Right renal cortex interstitium (tissue), 3 donors: Measurements from ENCODE around the gene OR5D13. TPM values are rescaled to one million over a fixed set of nuclear protein-coding genes. Genes with fewer than 3 reads are reported as not detected.

ENCODE experiments used
- DNase-seq, 3 donors: peaks; one replicate each; pipeline ENCODE4 v3.0.0-alpha.2; 2013; ENCODE audit warnings: low read depth in 3 of 3, low spot score in 2 of 3
- polyA plus RNA-seq, 3 donors: library from polyadenylated mRNA; unstranded; fragments of 120-200 nt; gene quantifications; one replicate each; pipeline ENCODE4 v1.2.1, GENCODE V29; 2013; ENCODE audit not compliant: insufficient read length in 3 of 3

The OR5D13 gene
- not detected for polyA plus RNA-seq

GRCh38 chr11:55773138-55773537 is at the start of gene OR5D13:
Gene OR5D13, plus strand, starts transcription at chr11:55773438. Its CDS starts 0 bp downstream, at chr11:55773438.
- DNase-seq: no peak

- DNase-seq: no peak
These were observed 46.4 kb upstream of the OR5D13 start for GRCh38 chr11:55726715-55727324.

- no peak for DNase-seq
These were observed 40.3 kb upstream of the OR5D13 start for GRCh38 chr11:55732936-55733335.

- no peak for DNase-seq
These were observed 18.4 kb downstream of the OR5D13 start for GRCh38 chr11:55791606-55792005.

GRCh38 chr11:55793321-55793720 is 20.1 kb downstream of the OR5D13 start:
- no peak for DNase-seq

- DNase-seq: no peak
These were observed 22.0 kb downstream of the OR5D13 start, which contains the start of gene OR5D14 for GRCh38 chr11:55795256-55795655. Gene OR5D14, plus strand, starts transcription at chr11:55795556. Its CDS starts 0 bp downstream, at chr11:55795556.

GRCh38 chr11:55806248-55806647 is 33.0 kb downstream of the OR5D13 start:
- no peak for DNase-seq

- no peak for DNase-seq
These were observed 37.8 kb downstream of the OR5D13 start, which contains the start of gene OR5L1 for GRCh38 chr11:55811067-55811466. Gene OR5L1, plus strand, starts transcription at chr11:55811367. Its CDS starts 100 bp downstream, at chr11:55811467.

GRCh38 chr11:55819330-55819729 is 46.1 kb downstream of the OR5D13 start, which contains the start of gene OR5D18:
Gene OR5D18, plus strand, starts transcription at chr11:55819630. Its CDS starts 0 bp downstream, at chr11:55819630.
- no peak for DNase-seq

Other genes with a start within 250 kb of the OR5D13 start
- not detected for gene OR4C15, start 219.0 kb upstream of the OR5D13 start, polyA plus RNA-seq
- gene OR4C16, start 201.3 kb upstream of the OR5D13 start, polyA plus RNA-seq: not detected
- gene OR4C11, start 165.8 kb upstream of the OR5D13 start, polyA plus RNA-seq: not detected
- under 1 TPM; 0.07 to 0.08 (median 0.07) TPM for gene OR4P4, start 138.3 kb upstream of the OR5D13 start, polyA plus RNA-seq
- gene OR4S2, start 125.1 kb upstream of the OR5D13 start, polyA plus RNA-seq: not detected
- gene OR4C6, start 111.2 kb upstream of the OR5D13 start, polyA plus RNA-seq: not detected
- not detected for gene OR5D14, start 22.1 kb downstream of the OR5D13 start, polyA plus RNA-seq
- gene OR5L1, start 37.9 kb downstream of the OR5D13 start, polyA plus RNA-seq: not detected
- not detected for gene OR5D18, start 46.2 kb downstream of the OR5D13 start, polyA plus RNA-seq
- not detected for gene OR5L2, start 53.8 kb downstream of the OR5D13 start, polyA plus RNA-seq
- gene OR5D16, start 65.3 kb downstream of the OR5D13 start, polyA plus RNA-seq: not detected
- not detected for gene TRIM51, start 109.9 kb downstream of the OR5D13 start, polyA plus RNA-seq
- gene OR5W2, start 141.1 kb downstream of the OR5D13 start, polyA plus RNA-seq: not detected
- gene OR5I1, start 163.0 kb downstream of the OR5D13 start, polyA plus RNA-seq: not detected
- not detected for gene OR10AG1, start 196.5 kb downstream of the OR5D13 start, polyA plus RNA-seq
- gene OR5F1, start 221.2 kb downstream of the OR5D13 start, polyA plus RNA-seq: not detected